ENCODE results near the gene CEP44. TPM values are rescaled to one million over a fixed set of nuclear protein-coding genes. Genes with fewer than 3 reads are reported as not detected.
"Not testable (repeated sequence)": the region's sequence is repeated elsewhere in the genome, so short reads cannot be mapped to it uniquely, and the experiment has no call there.

CEP44 gene
- total and polyA plus RNA-seq, 2 experiments from 2014 or later: 6.6 to 19.0 TPM

GRCh38 chr4:174357321-174357720 is 73.6 kb downstream of the CEP44 start:
- H3K4me1 ChIP-seq (ENCODE audit: insufficient read depth): no peaks in the 10 kb centered on the region
- H3K79me2 ChIP-seq: no peaks in the 10 kb centered on the region
- 91% methylated on average over 4 of the region's 4 CpGs for WGBS (ENCODE audit: low lambda C conversion rate, missing lambda C conversion rate)
- no peaks in the 10 kb centered on the region for H3K36me3 ChIP-seq (replicated peaks; ENCODE audit: insufficient read depth, low read depth)
- no peaks in the 10 kb centered on the region for H3K9me3 ChIP-seq (ENCODE audit: low read depth)
- no peaks in the 10 kb centered on the region for H3K27me3 ChIP-seq
- no peaks in the 10 kb centered on the region for H3K9me2 ChIP-seq (replicated peaks; ENCODE audit: insufficient read depth)
- H2AFZ ChIP-seq: no peak overlapping the region
- H3K4me2 ChIP-seq: no peak overlapping the region
- TF ChIP-seq CTCF (IDR thresholded peaks at IDR 0.05; ENCODE audit: poor library complexity) (no peak), EZH2phosphoT487 (IDR thresholded peaks at IDR 0.05; ENCODE audit: low read depth, severe bottlenecking, unreplicated experiment) (no peak), EZH2 (IDR thresholded peaks at IDR 0.05; ENCODE audit: borderline replicate concordance) (no peak)
- H3K4me3 ChIP-seq: no peak overlapping the region
- H3K27ac ChIP-seq: no peak overlapping the region
- no peak for DNase-seq (ENCODE audit: low spot score)
- no peaks in the 10 kb centered on the region for H4K20me1 ChIP-seq (ENCODE audit: insufficient read depth, poor library complexity, severe bottlenecking)

- no peaks in the 10 kb centered on the region for H3K36me3 ChIP-seq (replicated peaks; ENCODE audit: insufficient read depth, low read depth)
- H3K9me2 ChIP-seq (replicated peaks; ENCODE audit: insufficient read depth): no peaks in the 10 kb centered on the region
- TF ChIP-seq CTCF (IDR thresholded peaks at IDR 0.05; ENCODE audit: poor library complexity): no peak
- no peak for TF ChIP-seq EZH2 (IDR thresholded peaks at IDR 0.05; ENCODE audit: borderline replicate concordance)
- no peak for TF ChIP-seq EZH2phosphoT487 (IDR thresholded peaks at IDR 0.05; ENCODE audit: low read depth, severe bottlenecking, unreplicated experiment)
- H3K4me1 ChIP-seq (ENCODE audit: insufficient read depth): no peaks in the 10 kb centered on the region
- no peaks in the 10 kb centered on the region for H3K79me2 ChIP-seq
- 88% methylated on average over 1 of the region's 1 CpG for WGBS (ENCODE audit: low lambda C conversion rate, missing lambda C conversion rate)
- no peak overlapping the region for H3K4me3 ChIP-seq
- no peak overlapping the region for H3K4me2 ChIP-seq
- H4K20me1 ChIP-seq (ENCODE audit: insufficient read depth, poor library complexity, severe bottlenecking): no peaks in the 10 kb centered on the region
- no peaks in the 10 kb centered on the region for H3K9me3 ChIP-seq (ENCODE audit: low read depth)
- H2AFZ ChIP-seq: no peak overlapping the region
- no peak for DNase-seq (ENCODE audit: low spot score)
- H3K27ac ChIP-seq: no peak overlapping the region
- no peaks in the 10 kb centered on the region for H3K27me3 ChIP-seq
These were observed 74.7 kb downstream of the CEP44 start for GRCh38 chr4:174358410-174358809.

GRCh38 chr4:174358829-174359228 is 75.1 kb downstream of the CEP44 start:
- H3K79me2 ChIP-seq: no peaks in the 10 kb centered on the region
- TF ChIP-seq EZH2 (IDR thresholded peaks at IDR 0.05; ENCODE audit: borderline replicate concordance) (no peak), CTCF (IDR thresholded peaks at IDR 0.05; ENCODE audit: poor library complexity) (no peak), EZH2phosphoT487 (IDR thresholded peaks at IDR 0.05; ENCODE audit: low read depth, severe bottlenecking, unreplicated experiment) (no peak)
- no peak for DNase-seq (ENCODE audit: low spot score)
- no peaks in the 10 kb centered on the region for H3K27me3 ChIP-seq
- no peaks in the 10 kb centered on the region for H3K36me3 ChIP-seq (replicated peaks; ENCODE audit: insufficient read depth, low read depth)
- H3K4me1 ChIP-seq (ENCODE audit: insufficient read depth): no peaks in the 10 kb centered on the region
- H4K20me1 ChIP-seq (ENCODE audit: insufficient read depth, poor library complexity, severe bottlenecking): no peaks in the 10 kb centered on the region
- no peaks in the 10 kb centered on the region for H3K9me2 ChIP-seq (replicated peaks; ENCODE audit: insufficient read depth)
- H3K9me3 ChIP-seq (ENCODE audit: low read depth): no peaks in the 10 kb centered on the region
- 90% methylated on average over 1 of the region's 1 CpG for WGBS (ENCODE audit: low lambda C conversion rate, missing lambda C conversion rate)
- no peak overlapping the region for H3K4me2 ChIP-seq
- H3K4me3 ChIP-seq: no peak overlapping the region
- no peak overlapping the region for H2AFZ ChIP-seq
- H3K27ac ChIP-seq: no peak overlapping the region

GRCh38 chr4:174362340-174362739 is 78.6 kb downstream of the CEP44 start:
- 86% methylated on average over 2 of the region's 2 CpGs for WGBS (ENCODE audit: low lambda C conversion rate, missing lambda C conversion rate)
- Histone ChIP-seq H3K4me3 (no peak overlapping the region), H3K9me2 (replicated peaks; ENCODE audit: insufficient read depth) (no peaks in the 10 kb centered on the region), H3K4me1 (ENCODE audit: insufficient read depth) (no peaks in the 10 kb centered on the region), H3K36me3 (replicated peaks; ENCODE audit: insufficient read depth, low read depth) (no peaks in the 10 kb centered on the region), H2AFZ (no peak overlapping the region), H3K79me2 (no peaks in the 10 kb centered on the region), H4K20me1 (ENCODE audit: insufficient read depth, poor library complexity, severe bottlenecking) (no peaks in the 10 kb centered on the region), H3K9me3 (ENCODE audit: low read depth) (no peaks in the 10 kb centered on the region), H3K27ac (no peak overlapping the region), H3K27me3 (no peaks in the 10 kb centered on the region), H3K4me2 (no peak overlapping the region)
- TF ChIP-seq EZH2phosphoT487 (IDR thresholded peaks at IDR 0.05; ENCODE audit: low read depth, severe bottlenecking, unreplicated experiment): no peak
- no peak for DNase-seq (ENCODE audit: low spot score)

- not testable (repeated sequence) for H3K9me3 ChIP-seq (ENCODE audit: low read depth); H3K27ac ChIP-seq; H2AFZ ChIP-seq; H3K4me1 ChIP-seq (ENCODE audit: insufficient read depth); H3K79me2 ChIP-seq; DNase-seq (ENCODE audit: low spot score); H4K20me1 ChIP-seq (ENCODE audit: insufficient read depth, poor library complexity, severe bottlenecking); H3K9me2 ChIP-seq (replicated peaks; ENCODE audit: insufficient read depth); H3K4me3 ChIP-seq; H3K27me3 ChIP-seq; H3K4me2 ChIP-seq; H3K36me3 ChIP-seq (replicated peaks; ENCODE audit: insufficient read depth, low read depth)
- WGBS (ENCODE audit: low lambda C conversion rate, missing lambda C conversion rate): 78% methylated on average over 1 of the region's 1 CpG
These were observed 80.1 kb downstream of the CEP44 start for GRCh38 chr4:174363782-174364181.
